HUDEP-2 (cell line): ENCODE results near the gene CFAP210.

Experiments
- DNase-seq, 76 experiments: peaks; one replicate each; lab custom pipeline; 2025; ENCODE audit not compliant: unreplicated experiment in 76 of 76; lab: John Stamatoyannopoulos, UW

CFAP210 gene

DNA sequence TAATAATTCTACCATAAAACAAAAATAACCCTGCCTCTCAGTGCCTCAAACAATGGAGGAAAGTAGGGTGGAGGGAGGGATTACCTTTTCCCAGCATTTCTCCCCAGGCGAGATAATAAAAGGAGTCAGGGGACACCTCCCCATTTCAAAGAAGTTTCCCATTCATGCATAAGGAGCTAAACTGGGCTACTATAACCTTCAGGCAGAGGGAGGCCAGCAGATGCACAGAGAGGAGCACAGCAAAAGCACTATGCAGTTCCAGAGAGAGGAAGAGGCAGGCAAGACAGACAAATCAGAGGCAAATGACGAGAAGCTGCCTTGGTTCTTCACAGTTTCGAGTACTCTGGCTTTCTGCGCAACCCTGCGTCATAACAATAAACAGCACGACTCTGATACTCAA is 17.4 kb downstream of the CFAP210 start:
- no peak for DNase-seq

DNA sequence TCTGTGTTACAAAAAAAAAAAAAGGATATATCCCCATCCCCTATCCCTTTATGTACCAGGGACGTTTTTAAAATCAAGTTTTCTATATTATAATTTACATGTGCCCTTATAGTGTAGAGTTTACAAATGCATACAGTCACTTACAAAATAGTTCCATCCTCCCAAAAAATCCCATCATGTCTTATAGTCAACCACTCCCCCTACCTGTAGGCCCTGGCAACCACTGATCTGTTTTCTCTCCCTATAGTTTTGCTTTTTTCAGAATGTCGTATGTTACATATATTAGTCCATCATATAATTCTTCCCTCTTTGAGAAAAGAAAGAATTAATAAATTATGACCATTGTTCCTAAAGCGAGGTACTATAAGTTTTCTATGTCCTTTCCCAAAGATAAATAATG is 17.8 kb downstream of the CFAP210 start:
- peak in 7 of 76 experiments; percentile 1 to 13 (median 5) for DNase-seq

DNA sequence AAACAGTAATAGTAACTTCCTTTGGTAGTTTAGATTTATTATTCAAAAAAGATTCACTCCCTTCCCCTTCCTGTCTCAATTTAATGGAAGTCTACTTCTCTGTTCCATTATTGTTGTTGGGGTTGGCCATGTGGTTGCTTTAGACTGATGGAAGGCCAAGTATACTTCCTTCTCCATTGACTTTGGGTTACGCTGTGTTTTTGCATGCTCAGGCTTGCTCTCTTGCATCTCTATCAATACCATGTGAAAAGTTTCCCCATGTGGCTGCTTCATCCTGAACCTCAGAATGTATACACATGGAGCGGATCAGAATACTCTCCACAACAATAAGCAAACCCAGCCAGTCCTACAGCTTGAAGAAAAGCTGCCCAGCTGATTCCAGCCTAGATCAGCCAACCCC is 20.3 kb downstream of the CFAP210 start:
- DNase-seq = no peak

DNA sequence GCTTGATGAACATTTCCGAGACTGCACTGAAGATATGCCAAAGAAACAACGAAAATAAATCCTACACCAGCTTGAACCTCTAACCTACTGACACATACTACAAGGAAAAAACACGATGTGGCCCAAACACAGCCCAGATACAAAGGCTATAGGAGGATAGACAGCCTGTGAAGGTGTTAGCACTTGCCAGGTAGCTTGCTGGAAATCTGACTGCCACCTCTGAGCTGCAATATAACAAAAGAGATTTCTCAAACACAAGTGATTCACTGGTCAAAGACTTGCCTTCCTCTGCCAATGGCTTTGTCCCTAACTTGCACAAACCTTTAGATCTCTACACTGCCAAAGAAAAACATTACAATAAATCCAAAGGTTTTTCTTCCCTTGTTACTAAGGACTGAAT is 21.1 kb downstream of the CFAP210 start:
- DNase-seq = no peak

DNA sequence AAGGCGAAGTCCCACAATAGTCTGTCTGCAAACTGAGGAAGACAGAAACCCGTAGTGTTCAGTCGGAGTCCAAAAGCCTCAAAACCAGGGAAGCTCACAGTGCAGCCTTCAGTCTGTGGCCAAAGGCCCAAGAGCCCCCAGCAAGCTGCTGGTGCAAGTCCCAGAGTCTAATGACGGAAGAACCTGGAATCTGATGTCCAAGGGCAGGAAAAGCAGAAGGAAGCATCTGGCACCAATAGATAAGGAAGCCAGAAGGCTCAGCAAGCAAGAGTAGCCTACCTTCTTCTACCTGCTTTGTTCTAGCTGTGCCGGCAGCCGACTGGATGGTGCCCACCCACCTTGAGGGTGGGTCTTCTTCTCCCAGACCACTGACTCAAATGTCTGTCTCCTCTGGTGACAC is 21.8 kb downstream of the CFAP210 start:
- DNase-seq = no peak

DNA sequence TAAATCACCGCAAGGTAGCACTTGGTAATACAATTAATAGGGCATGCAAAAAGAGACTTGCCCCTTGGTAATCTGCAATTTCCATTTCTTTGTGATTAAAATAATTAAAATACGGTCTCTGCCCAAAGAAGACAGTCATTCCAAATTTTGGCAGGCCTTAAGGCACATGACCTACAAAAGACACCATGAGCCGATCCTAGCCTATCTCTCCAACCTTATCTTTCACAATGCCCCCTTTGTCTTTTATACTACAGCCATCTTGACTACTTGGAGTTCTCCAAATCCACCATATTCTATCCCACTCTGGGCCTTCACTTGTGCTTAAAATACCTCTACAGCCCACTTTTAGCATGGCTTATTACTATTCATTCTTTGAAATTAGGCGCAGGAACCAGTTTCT is 23.3 kb downstream of the CFAP210 start:
- DNase-seq = no peak

DNA sequence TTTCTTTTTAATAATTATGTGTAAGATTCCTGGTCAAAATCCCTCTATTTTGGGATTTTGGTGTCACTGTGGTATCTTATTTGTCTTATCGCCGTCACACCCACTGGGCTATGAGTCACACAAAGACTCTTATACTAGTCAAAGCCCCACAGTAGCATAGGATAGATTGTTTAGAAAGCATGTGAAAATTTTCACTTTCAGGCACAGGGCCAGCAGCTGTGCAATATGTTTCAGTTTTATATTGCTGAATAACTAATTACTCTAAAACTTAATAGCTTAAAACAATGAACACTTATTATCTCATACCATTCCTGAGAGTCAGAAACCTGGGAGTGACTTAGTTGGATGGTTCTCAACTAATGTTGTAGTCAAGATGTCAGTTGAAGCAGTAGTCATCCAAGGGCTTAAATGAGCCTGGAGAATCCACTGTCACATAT is 24.0 kb downstream of the CFAP210 start:
- DNase-seq = peak in 19 of 76 experiments; percentile 3 to 36 (median 21)

DNA sequence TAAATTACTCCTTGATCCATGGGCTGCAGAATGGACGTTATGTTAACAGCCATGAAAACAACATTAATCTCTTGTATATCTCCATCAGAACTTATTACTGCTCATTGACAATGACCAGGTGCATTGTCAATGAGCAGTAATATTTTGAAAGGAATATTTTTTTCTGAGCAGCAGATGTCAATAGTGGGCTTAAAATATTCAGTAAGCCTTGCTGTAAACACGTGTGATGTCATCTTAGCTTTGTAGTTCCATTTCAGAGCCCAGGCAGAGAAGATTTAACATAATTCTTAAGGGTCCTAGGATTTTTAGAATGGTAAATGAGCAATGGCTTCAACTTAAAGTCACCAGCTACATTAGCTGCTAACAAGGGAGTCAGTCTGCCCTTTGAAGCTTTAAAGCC is 26.6 kb downstream of the CFAP210 start:
- DNase-seq = no peak

DNA sequence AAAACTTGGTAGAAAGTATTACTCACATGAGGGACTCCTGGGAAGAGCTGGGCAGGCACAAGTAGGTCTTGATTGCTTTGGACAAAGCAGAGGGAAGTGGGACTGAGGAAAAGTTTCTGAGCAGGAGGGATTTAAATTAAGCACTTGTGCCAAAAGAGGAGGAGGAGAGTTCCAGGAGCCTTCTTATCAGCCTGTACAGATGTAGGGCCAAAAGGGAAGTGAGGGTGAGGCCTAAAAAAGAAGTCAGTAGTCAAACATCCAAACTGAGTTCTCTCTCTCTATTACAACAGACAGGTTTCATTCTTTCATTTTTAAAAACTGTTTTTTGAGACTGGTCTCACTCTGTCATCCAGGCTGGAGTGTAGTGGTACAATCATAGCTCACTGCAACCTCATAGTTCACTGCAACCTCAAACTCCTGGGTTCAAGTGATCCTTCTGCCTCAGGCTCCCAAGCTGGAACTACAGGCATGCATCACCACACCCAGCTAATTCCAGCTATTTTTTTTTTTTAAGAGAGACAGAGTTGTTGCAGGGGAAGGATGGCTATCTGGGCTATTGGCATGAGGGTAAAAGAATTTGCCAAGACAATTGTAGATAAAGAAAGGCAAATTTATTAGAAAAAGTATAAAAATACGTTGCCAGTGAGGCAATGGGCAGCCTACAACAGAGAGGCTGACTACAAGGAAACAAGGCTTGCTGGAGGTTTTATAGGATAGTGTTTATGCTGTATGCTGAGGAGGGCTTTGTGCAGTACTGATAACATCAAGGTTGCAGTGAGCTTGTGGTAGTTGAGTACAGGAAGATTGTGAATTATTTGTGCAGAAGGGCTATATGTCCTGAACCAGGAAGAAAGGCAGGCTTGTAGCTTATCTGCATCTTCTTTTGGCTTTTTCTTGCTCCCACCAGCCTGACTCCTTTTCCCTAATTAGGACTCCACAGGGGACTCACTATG is 29.0 kb downstream of the CFAP210 start:
- DNase-seq = peak in 48 of 76 experiments; percentile 9 to 78 (median 32)

DNA sequence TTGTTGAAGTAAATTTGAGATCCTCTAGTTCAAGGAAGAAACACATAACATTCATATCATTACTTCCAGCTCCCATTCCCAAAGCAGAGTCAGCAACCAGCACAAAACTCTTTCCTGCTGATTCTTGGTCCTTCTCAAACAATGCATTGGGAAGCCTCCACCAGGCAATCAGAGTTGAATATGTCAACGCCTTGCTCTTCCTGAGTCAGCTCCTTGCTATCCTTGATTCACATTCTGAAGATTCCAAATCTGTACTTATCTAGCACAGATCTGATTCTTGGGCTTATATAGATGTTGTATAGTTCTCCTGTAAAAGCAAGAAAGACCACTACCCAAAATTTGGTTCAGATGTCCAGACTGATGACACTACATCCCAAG is 29.6 kb downstream of the CFAP210 start:
- DNase-seq = peak in 1 of 76 experiments; percentile 30

DNA sequence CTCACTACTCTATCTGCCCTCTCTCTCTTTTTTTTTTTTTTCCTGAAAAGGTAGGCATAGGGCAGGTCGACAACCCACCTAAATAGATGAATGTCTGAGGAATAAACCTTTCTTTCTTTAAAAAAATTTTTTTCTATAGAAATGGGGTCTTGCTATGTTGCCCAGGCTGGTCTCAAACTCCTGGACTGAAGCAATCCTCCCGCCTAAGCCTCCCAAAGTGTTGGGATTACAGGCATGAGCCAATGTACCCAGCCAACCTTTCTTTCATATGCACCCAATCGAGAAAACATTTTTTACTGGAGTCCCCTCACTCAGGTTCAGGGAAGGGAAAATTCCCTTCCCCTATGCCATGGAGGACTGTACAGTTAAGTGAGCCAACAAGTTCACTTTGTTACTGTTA is 31.0 kb downstream of the CFAP210 start:
- no peak for DNase-seq

DNA sequence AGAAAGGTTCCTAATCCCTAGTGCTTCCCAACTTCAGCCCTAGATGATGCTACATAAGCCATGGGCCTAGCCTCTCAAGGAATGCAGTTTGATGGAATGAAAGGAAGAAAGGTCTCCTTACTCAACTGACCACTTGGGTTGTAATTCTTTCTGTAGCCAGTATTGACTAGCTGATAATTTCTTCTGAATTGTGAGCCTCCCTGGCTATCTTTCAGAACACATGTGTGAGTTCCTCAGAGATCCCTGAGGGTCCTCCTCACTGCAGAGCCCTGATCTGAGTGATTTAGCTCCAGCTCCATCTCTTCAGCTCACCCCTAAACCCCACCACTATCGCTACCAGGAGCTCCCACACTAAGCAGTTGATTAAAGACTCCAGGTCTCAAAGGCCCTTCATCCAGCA is 31.5 kb downstream of the CFAP210 start:
- peak in 13 of 76 experiments; percentile 1 to 37 (median 23) for DNase-seq

DNA sequence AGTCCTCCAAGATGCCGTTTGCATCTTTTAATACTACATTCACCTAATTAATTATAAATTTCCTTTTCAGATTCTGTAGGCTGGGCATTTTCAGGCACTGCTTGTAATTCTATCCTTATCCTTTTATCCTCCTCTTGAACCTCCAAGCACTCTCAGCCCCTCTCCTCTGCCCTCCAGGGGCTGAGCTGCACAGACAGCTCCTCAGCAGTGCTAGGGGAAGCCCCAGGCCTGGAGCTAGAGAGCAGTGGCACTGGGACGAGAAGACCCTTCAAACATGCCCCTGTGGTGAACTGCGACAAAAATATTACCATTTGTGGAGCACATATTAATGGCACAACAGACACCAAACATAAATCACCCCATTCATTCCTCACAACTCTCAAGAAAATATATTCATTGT is 32.9 kb downstream of the CFAP210 start:
- no peak for DNase-seq

DNA sequence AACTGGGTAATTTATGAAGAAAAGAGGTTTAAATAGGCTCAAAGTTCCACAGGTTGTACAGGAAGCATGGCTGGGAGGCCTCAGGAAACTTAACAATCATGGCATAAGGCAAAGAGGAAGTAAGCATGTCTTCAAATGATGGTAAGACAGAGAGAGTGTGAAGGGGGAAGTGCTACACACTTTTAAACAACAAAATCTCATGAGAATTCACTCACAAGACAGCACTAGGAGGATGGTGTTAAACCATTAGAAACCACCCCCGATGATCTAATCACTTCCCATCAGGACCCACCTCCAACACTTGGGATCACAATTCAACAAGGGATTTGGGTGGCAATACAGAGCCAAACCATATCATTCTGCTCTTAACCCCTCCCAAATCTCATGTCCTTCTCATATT is 34.9 kb downstream of the CFAP210 start:
- no peak for DNase-seq

DNA sequence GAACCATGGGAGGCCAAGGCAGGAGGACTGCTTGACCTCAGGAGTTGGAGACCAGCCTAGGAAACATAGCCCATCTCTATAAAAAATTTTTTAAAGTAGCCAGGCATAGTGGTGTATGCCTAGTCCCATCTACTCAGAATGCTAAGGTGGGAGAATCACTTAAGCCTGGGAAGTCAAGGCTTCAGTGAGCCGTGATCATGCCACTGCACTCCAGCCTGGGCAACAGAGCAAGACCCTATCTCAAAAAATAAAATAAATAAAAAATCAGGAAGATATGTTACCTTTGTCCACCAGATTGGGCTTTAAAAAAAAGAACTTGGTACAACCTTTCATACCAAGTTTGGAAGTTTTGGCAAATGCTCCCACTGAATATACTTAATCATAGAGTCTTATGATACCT is 35.3 kb downstream of the CFAP210 start:
- no peak for DNase-seq

DNA sequence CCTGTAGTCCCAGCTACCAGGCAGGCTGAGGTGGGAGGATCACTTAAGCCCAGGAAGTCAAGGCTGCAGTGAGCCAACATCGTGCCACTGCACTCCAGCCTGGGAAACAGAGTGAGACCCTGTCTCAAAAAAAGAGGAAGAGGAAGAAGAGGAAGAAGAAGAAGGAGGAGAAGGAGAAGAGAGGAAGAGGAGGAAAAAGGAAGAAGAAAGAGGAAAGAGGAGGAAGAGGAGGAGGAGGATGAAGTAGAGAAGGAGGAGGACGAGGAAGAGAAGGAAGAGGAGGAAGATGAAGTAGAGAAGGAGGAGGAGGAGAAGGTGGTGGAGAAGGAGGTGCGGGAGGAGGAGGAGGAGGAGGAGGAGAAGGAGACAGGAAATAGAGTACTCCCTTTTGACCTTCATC is 38.0 kb downstream of the CFAP210 start:
- no peak for DNase-seq

DNA sequence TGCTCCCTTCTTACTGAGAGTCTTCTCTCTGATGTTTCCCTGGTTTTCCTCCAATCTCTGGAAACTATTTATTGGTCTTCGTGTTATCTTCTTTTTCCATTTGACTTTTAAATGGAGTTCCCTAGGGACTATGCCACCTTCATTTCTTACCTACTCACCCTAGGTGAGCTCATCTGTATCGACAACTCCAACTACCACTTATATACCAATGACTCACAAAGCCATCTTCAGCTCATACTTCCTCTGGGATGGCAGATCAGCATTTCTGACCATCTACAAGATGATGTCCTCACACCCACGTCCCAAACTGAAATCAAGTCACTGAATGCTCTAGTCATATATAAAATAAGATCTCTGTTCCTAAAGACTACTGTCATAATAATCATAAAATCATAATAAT is 40.6 kb downstream of the CFAP210 start:
- no peak for DNase-seq

DNA sequence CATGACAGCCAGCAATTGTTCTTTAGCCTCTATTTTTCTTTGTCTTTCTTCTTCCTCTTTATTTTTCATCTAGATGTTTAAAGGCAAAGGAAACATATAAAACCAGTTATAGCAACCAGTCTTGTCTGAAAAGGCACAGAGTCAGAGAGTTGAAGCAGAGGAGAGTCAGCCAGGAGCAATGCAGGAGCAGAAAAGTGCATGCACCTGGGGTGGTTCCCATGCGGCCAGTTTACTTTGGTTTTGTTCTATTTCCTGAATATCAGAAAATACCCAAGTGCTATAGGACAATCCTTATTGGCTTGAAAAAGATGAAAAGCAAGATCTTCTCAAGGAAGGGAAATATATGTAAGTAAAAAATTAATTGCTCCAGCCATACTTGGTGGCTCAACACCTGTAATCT is 44.9 kb downstream of the CFAP210 start:
- DNase-seq = no peak

DNA sequence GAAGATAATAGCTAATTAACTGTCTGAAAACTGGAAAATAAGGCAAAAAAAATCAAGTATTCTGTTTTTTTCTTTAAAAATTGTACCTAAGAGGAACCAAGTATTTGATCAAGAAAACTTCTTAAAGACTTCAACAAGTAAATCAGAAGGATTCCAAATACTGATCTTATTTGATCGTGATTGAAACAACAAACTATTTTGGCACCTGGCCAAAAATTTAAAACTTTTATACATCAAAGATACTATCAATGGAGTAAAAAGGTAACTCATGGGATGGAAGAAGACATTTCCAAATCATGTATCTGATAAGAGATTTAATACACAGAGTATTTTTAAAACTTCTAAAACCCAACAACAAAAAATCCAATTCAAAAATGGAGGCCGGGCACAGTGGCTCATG is 46.7 kb downstream of the CFAP210 start:
- DNase-seq = no peak

DNA sequence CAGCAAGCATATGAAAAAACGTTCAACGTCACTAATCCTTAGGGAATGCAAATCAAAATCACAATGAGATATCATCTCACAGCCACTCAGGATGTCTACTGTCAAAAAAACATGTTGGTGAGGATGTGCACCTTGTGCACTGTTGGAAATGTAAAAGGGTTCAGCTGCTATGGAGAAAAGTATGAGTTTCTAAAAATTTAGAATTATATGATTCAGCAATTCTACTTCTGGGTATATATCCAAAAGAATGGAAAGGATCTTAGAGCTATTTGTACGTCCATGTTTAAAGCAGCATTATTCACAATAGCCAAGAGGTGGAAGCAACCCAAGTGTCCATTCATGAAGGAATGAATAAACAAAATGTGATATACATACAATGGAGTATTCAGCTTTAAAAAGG is 50.0 kb downstream of the CFAP210 start:
- no peak for DNase-seq

DNA sequence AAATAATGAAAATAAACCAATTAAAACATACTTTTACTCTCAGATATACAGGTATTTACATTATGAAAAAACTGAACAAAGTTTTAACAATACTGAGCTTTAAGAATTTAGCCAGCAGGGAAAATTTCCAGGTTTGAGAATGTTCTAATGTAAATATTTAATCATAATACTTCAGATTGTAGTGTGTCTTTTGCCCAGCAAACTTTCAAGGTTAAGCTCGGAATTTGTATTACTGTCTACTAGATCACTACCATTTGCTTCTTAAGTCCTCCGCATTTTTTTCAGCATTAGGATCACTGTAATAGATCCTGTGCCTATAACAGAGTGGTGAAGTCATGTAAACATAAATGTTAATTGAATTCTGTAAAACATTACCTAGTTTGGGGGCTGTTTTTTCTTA is 52.7 kb downstream of the CFAP210 start:
- DNase-seq = no peak

DNA sequence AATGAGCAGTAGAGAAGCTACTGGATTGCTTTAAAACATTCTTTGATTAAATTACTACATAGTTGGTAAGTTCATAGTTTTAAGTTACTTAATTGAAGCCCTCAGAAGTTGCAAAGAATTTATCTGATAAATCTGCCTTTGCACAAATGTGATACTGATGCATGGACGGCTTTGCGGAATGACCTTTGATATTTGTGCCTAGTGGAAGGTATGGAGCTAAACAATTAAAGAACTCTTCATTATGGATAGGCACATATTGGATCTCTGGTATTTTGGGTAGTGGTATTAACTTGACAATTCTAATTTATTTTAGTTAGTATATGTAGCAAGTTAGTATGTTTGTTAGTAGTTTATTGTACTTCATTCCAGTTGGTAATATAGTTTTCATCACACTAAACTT is 54.1 kb downstream of the CFAP210 start:
- no peak for DNase-seq

DNA sequence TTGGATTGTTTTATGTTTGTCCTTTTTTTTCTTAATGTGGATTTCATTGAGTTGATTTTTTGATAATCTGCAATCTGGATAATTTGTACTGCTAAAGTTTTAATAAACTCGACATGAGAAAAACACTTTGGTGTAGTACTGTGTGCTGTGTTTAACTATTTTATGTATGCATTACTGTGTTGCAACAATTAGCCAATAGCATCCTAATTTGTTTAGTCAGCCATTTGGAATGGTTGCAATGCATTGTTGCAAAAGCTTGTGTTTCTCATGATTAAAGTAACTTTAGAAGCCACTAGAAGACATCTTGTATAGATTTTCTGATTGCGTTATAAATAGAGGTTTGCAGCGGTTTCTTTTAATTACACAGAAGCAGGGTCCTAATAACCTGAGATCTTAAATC is 56.6 kb downstream of the CFAP210 start:
- DNase-seq = no peak
